Kidney epithelial cell (primary cell): ENCODE measurements around the gene CBY3. TPM values are rescaled to one million over a fixed set of nuclear protein-coding genes. Genes with fewer than 3 reads are reported as not detected.

Experiments used
- DNase-seq: peaks from one replicate; pipeline ENCODE4 v3.0.0-alpha.2; 2010; ENCODE audit warnings: low read depth
- H3K27me3 ChIP-seq: 2 replicates; pipeline ENCODE4 v1.6.0; 2011; ENCODE audit warnings: low read length; ENCODE audit not compliant: control insufficient read depth, insufficient read depth
- H3K36me3 ChIP-seq: 2 replicates; pipeline ENCODE4 v1.5.1; 2011; ENCODE audit warnings: low read length; ENCODE audit not compliant: control insufficient read depth, insufficient read depth
- H3K4me3 ChIP-seq: 2 replicates; pipeline ENCODE4 v1.5.1; 2011; ENCODE audit warnings: low read depth, mild to moderate bottlenecking, control low read depth, low read length
- total RNA-seq: library from RNA; depleted of rRNA; stranded (reverse); fragments of >200 nt; gene quantifications from 2 replicates; pipeline ENCODE4 v1.2.3, GENCODE V29; 2015
- TF ChIP-seq, protein P1 (sequence below): IDR thresholded peaks from 2 replicates; pipeline ENCODE4 v1.5.1; 2011; ENCODE audit warnings: mild to moderate bottlenecking, moderate library complexity, low read length, control low read depth, inconsistent platforms; ENCODE audit not compliant: insufficient read depth, poor library complexity, severe bottlenecking

The CBY3 gene
- not detected in 2 replicates for total RNA-seq

DNA sequence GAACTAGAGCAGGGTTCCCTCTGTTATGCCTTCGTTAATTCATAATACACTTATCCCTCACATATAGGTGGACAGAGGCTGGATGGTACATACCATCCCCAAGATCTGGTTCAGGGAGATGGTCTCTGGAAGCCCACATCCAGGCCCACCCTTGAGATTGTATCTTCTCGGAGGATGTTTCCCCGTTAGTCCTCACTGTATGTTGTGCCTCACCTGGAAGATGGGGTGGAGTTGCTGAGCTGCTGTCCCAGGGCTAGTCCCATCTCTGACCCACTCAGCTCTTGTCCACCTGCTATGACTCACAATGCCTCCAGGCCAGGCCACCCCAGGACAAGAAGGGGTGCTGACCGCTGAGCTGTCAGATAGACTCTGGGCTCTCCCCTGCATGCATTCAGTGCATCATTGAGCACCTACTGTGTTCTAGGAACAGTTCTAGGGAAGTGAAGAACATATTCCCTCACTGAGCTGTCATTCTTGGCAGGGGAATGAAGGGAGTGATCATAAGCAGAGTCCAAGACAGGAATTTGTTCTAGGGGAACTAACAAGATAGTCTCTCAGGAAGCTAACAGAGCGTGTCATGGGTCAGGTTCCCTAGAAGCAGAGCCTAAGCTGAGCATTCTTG, at the start of gene CBY3:
Gene CBY3, minus strand, starts transcription at position 255 of the 622 bp plus-strand sequence. Its CDS starts 116 bp downstream, at position 139.
- Histone ChIP-seq H3K4me3 (no peak within 1 kb of the TSS), H3K27me3 (no peaks in the 10 kb centered on the region), H3K36me3 (no peaks in the 10 kb centered on the region)
- DNase-seq, result no peak
- TF ChIP-seq, protein P1, sequence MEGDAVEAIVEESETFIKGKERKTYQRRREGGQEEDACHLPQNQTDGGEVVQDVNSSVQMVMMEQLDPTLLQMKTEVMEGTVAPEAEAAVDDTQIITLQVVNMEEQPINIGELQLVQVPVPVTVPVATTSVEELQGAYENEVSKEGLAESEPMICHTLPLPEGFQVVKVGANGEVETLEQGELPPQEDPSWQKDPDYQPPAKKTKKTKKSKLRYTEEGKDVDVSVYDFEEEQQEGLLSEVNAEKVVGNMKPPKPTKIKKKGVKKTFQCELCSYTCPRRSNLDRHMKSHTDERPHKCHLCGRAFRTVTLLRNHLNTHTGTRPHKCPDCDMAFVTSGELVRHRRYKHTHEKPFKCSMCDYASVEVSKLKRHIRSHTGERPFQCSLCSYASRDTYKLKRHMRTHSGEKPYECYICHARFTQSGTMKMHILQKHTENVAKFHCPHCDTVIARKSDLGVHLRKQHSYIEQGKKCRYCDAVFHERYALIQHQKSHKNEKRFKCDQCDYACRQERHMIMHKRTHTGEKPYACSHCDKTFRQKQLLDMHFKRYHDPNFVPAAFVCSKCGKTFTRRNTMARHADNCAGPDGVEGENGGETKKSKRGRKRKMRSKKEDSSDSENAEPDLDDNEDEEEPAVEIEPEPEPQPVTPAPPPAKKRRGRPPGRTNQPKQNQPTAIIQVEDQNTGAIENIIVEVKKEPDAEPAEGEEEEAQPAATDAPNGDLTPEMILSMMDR, result no peak

DNA sequence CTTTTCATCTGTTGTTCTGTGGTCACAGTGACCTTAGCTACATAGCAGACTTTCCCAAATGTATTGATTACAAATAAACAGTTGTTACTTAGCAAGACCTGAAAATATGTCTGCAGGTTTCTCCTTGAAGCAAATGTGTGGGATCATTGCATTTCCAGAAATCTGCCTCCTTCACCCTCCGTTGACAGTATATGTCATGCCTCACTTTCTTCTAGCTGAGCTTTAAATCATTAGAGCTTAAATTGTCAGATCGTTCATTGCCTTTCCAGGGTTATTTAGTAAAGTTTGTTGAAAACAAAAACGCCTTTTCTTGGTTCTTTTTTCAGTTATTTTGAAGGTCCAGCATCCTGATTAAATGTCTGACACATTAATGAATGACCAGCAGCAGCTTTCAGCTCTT, 49.5 kb upstream of the CBY3 start:
- no peaks in the 10 kb centered on the region for H3K27me3 ChIP-seq
- H3K4me3 ChIP-seq, result no peak overlapping the region
- no peak for DNase-seq
- TF ChIP-seq, protein P1, result no peak
- peaks cover 1% of the 10 kb centered on the region for H3K36me3 ChIP-seq

DNA sequence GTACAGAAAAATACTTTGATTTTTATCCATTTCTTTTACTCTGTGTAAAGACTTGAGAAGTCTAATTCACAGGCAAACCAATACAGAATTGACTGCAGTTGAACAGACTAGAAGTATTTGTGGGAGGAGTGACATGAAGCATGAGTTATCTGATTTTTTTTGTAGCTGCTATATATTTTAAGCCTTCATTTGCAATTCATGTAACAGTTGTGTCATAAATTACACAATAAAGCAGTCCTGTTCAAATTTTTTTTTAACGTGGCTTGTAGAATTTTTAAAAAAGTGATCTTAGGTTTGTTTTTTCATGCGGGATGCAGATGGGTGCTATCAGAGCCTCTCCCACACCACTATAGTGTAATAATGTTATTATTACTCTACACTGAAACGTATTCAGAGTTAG, 48.9 kb upstream of the CBY3 start:
- Histone ChIP-seq H3K27me3 (no peaks in the 10 kb centered on the region), H3K4me3 (no peak overlapping the region), H3K36me3 (peaks cover 2% of the 10 kb centered on the region)
- TF ChIP-seq, protein P1, result no peak
- DNase-seq, result no peak

DNA sequence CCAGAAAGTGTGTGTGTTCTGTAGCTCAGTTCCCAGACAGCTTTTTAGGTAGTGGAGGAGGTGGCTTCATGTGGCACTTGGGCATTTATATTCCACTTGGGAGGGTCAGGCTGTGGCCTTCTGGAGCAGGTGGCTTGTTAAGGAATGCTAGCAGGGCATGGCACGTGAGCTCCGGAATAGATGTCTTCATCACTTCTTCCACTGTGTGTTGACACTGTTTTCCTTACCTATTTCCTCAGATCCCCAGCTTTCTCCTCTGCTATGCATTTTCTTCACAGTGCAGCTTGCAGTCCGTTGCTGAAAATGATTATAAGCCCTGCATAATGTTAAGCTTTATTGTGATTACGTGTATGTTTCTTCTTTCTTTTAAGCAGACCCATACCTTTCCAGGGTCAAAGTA, 48.5 kb upstream of the CBY3 start:
- no peaks in the 10 kb centered on the region for H3K27me3 ChIP-seq
- TF ChIP-seq, protein P1, result no peak
- no peak overlapping the region for H3K4me3 ChIP-seq
- peaks cover 4% of the 10 kb centered on the region for H3K36me3 ChIP-seq
- DNase-seq, result no peak

DNA sequence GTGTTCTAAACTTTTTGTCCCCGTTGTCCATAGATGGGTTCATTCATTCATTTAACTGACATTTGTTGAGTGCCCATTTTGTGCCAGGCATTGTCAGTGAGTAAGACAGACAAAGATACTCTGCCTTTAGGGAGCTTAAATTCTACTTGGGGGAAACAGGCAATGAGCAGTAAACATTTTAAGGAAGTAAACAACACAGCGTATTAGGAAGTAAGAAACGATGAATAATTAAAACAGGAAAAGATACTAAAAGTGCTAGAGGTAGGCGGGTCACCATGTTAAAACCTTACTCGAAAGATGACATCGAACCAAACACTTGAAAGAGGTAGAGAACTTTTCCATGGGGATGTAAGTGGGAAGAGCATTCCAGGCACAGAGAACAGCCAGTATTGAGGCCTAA, 46.3 kb upstream of the CBY3 start:
- TF ChIP-seq, protein P1, result no peak

DNA sequence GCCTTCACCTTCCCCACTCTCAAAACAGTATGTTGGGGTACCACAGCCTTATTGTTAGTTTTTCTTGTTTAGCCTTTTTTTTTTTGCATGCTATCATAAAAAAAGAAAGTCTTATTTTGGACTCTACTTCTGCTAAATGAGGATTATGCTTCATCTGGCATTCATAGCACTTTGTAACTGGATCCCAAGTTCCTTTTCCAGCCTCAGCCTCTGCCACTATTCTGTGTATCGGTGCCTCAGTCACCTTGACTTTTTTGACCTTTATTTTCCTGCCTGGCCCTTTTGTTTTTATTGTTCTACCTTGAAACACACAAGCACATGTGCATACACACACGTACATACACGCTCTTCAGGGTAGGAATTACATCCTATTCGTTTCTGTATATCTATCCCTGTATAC, 43.3 kb upstream of the CBY3 start:
- TF ChIP-seq, protein P1, result no peak
- H3K36me3 ChIP-seq, result peaks cover 5% of the 10 kb centered on the region

More for the DNA sequence above, 46.3 kb upstream of the CBY3 start:
- DNase-seq, result no peak
- Histone ChIP-seq H3K27me3 (no peaks in the 10 kb centered on the region), H3K36me3 (peaks cover 4% of the 10 kb centered on the region), H3K4me3 (no peak overlapping the region)

More for the DNA sequence above, 43.3 kb upstream of the CBY3 start:
- DNase-seq, result no peak
- Histone ChIP-seq H3K27me3 (no peaks in the 10 kb centered on the region), H3K4me3 (no peak overlapping the region)
